NCI-H1694 (cell line): Measurements from ENCODE around the gene VPS16.
"Not testable (repeated sequence)": the region's sequence is repeated elsewhere in the genome, so short reads cannot be mapped to it uniquely, and the experiment has no call there.

Source experiments
- DNase-seq: peaks from one replicate; lab custom pipeline; 2025; lab: John Stamatoyannopoulos, UW

VPS16 gene

DNA sequence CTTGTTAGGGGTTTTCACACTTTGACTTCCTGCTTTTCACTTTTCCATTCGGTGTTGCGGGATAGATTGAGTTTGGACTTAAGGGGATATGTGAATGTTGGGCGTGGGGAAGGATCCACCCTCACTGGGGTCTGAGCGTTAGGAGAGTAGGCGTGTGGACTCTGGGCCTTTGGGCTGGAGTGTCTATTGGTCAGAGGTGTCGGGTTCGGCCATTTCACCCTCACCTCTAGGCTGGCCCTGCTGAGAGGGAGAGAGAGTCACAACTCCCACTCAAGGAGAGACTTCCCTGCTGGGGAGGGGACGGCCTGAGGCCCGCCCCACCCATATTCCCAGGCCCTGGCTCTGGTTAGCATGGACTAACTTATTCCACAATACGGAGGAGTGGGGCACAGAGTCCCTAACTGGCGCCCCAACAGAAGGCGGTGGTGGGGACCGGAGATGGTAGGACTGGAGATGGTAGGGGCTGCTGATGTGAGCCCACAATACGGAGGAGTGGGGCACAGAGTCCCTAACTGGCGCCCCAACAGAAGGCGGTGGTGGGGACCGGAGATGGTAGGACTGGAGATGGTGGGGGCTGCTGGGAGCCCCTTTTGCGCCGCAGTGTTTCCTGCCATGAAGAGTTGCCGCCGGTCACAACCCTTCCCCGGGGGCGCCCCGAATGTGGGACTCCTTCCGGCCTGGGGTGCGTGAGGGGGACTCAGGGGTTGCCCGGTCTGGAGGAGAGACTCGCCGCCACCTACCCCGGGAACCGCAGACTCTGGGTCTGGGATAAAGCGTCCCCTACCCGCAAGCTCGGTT is 31.3 kb downstream of the VPS16 start:
- DNase-seq = no peak

DNA sequence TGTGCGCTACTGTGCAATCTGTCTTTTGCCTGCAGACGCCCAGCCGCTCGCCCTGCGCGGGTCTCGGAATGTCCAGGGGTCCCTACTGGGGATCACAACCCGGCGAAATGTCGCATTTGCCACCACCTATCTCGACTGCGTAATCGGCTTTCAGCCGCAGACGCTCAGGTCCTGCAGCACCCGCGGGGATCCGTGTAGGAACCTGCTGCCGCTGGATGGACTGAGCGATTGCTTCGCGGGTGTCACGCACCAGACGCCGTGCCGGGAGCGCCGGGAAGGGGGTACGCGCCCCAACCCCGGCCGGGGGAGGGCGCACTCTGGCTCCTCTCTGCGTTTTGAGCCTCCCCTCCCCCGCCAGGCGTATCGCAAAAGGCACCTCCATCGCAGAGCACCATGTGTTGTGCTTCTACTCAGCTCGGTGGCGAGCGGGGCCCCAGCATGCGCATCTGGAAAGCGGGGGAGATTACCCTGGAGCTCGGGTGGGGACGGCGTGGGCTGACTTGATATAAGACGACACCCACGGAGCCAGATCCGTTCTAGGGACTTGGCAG is 32.0 kb downstream of the VPS16 start:
- DNase-seq = peak; percentile 34

DNA sequence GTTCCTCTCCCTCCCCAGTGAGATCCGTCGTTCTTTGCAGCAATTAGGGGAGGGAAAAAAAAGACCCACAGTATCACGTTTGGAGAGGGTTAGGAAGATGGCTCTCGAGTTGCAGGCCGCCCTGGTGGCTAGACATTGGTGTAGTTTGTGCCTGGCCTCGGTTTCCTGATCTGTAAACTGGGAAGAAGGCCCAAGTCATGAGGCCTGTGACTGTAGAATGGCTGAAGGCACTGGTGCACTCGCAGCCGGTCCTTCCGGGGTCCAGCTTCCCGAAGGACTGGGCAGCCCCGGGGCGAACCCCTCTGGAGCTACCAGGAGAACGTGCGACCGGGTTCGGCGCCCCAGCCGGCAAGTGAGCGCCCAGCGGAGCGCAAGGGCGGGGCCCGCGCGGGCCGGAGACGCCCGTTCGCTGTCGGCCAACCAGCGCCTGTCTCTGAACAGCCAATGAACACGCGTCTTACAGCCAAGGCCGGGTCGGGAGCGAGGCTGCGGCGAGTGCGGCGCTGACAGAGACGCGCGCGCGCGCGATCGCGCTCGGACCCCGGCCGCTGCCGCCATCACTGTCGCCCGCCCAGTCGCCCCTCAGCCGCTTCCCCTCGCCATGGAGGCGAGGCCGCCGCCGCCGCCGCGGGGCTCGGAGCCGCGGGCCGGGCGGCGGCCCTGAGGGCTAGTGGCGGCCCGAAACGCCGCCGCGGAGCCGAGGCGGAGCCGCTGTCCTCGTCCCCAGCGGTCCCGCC is 32.6 kb downstream of the VPS16 start, which contains the start of gene PTPRA:
Gene PTPRA, plus strand, starts transcription at position 472 of the 737 bp plus-strand sequence. CDS start 90,797 bp downstream, outside the sequence.
- DNase-seq = peak; percentile 75

DNA sequence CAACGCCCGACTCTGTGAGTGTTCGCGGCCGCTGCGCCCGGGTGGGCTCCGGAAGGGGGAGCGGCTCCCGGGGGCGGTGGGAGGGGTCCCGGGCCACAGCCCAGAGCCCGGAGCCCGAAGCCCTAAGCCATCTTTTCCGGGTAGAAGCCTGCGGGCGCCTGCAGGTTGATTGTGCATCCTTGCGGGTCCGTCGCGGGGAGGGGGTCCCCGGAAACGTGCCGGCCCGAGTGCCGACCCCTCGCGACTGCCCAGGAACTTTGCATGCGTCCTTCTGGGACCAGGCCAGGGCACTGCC is 33.1 kb downstream of the VPS16 start:
- peak; percentile 40 for DNase-seq

DNA sequence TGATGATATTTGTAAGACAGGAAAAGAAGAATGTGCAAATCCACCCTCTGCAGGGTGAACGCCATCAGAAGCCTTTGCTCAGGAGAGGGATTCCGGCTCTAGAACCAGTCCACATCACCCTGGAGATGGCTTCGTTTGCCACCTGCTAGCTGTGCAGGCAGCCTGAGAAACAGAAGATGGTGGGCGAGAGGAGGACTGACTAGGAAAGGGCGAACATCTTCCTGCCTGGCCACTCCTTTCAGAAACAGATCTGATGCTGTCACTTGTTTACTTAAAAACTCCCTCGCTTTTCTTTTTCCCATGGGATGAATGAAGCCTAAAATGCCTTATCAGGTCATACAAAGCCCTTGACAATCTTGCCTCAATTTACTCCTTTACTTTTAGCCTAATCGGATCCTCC is 33.9 kb downstream of the VPS16 start:
- DNase-seq = no peak

DNA sequence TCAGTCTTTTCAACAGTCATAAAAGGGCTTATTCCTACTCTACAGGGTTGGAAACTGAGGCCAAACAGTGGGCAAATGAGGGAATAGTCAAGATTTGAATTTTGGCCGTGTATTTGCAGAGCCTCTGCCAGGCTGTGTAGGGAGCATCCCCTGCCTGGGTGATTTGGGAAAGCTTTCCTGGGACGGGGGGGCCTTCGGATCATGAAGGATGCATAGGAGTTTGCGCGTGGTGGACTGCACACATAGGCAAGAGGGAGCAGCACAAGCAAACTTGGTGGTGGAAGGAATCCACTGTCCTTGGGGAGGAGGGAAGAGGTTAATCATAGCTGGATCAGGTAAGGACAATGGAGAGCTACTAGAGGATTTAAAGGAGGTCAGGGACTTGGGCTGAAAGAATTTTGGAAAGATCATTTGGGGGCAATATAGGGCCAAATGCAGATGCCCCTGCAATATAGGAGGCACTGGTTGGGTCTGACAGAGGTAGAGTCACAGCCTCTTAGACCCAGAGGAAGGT is 35.2 kb downstream of the VPS16 start:
- DNase-seq = no peak

DNA sequence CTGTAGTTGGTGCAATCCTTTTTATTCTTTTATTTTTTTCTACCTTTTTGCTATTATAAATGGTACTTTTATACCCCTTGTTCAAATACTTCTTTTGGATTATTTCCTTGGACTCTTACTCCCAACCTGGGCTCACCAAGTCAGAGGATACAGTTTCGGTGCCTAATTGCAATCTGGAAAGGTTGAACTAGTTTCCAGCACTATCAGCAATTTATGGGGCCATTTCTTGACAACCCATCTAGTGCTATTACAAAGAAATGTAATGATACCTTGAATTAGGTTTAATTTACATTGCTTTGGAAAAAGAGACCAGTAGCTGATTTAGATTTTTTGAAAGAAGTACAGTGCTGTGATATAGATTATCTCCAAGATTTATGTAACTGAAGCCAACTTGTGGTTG is 38.0 kb downstream of the VPS16 start:
- DNase-seq = no peak

DNA sequence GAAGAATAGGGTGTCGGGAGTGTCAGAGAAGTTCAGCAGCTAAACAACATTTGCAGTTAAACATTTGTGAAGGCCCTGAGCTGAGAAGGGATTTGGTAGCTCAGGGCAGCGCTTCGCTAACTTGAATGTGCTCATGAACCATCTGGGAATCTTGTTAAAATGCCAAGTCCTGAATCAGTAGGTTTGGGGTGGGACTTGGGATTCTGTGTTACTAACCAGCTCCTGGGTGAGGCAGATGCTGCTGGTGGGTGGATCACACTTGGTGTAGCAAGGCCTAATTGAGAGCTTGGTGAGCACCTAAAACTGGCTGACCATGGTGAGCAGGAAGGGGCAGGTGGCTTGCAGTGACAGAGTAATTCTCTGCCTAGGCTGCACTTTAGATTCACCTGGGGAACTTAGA is 38.6 kb downstream of the VPS16 start:
- DNase-seq = peak; percentile 92

DNA sequence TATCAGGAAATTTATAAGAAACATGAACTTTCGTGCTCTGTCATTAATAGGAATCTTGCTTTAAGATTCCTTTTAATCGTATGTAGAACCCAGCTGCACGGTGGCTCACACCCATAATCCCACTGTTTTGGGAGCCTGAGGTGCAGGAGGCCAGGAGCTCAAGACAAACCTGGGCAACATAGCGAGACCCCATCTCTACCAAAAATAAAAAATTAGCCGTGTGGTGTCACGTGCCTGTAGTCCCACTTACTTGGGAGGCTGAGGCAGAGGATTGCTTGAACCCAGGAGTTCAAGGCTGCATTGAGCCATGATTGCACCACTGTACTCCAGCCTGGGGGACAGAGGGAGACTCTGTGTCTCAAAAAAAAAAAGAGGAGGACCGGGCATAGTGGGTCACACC is 40.1 kb downstream of the VPS16 start:
- DNase-seq = no peak

DNA sequence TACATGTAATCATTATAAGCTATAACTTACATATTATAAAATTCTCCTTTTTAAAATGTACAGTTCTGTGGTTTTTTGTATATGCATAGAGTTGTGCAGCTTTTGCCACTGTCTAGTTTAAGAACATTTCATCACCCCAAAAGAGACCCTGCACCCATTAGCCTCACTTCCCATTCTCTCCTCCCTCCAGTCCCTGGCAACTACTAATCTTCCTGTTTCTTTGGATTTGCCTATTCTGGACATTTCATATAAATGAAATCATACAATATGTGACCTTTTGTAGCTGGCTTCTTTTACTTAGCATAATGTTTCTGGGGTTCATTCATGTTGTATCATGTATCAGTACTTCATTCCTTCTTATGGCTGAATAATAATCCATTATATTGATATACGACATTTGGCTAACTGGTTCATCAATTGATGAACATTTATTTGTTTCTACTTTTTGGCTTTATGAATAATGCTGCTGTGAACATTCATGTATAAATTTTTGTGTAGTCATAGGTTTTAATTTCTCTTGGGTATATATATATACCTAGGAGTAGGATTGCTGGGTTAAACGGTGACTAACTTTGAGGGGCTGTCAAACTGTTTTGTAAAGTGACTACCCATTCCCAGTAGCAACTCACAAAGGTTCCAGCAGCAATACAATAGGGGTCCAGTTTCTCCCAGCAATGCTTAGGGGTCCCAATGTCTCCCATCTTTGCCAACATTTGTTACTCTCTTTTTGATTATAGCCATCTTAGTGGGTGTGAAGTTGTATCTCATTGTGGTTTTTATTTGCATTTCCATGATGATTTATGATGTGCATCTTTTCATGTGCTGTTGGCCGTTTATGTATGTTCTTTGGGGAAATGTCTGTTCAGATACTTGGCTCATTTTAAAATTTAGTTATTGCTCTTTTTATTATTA is 43.4 kb downstream of the VPS16 start:
- no peak for DNase-seq

DNA sequence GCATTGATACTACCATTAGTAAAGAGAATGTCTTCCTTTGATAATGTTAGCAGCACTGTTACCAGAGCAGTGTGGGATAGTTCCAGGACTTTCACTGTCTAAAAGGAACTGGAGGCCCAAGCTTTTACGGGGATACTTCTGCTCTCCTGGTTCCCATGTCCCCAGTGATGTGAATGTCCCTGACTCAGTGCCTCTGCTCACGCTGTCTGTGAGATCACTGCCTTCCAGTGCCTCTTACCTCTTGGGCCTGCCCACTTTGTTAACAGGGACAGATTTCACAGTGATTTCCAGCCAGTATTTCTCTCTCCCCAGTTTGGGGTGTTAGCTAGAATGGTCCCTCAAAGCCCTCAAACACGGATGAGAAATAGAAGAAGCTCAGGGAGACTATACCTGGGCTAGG is 47.2 kb downstream of the VPS16 start:
- DNase-seq = no peak

DNA sequence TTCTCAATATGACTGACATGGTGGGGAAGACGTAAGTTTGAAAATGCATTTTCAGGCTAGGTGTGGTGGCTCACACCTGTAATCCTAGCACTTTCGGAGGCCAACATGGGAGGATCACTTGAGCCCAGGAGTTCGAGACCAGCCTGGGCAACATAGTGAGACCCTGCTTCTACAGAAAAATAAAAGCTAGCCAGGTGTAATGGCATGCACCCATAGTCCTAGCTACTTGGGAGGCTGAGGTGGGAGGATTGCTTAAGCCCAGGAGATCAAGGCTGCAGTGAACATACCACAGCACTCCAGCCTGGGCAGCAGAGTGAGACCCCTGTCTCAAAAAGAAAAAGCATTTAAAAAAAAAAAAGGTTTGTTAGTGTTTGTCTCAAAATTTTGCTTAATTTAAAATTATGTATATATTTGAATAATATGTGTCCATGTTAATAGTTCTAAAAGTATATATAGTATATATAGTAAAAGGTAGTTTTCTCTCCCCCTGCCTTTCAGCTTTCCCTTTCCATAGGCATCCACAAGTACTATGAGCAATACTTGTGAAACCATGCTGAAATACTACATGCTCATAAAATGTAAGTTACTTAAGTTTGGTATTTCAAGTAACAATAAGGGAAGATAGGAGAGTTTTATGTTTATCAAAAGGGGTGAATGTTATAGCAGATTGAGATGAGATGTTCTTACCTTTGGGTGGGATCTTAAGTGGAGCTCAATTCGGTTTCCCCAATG is 47.8 kb downstream of the VPS16 start:
- no peak for DNase-seq

DNA sequence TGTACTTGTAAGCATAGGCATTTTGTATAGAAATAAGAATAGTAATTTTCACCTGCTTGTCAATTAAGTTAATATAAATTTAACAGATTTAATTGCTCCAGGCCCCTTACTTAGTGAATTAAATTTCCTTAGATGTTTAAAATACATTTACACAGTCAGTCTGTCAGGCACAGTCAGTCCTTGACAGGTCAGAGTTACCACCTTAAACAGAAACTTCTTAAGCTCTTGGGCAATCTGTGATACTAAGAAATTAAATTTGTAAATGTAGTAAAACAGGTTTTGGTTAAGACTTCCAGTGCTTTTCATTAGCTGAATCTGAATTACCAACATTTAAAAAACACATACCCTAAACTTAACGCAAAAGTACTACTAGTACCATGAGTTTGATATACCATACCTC is 48.7 kb downstream of the VPS16 start:
- no peak for DNase-seq

DNA sequence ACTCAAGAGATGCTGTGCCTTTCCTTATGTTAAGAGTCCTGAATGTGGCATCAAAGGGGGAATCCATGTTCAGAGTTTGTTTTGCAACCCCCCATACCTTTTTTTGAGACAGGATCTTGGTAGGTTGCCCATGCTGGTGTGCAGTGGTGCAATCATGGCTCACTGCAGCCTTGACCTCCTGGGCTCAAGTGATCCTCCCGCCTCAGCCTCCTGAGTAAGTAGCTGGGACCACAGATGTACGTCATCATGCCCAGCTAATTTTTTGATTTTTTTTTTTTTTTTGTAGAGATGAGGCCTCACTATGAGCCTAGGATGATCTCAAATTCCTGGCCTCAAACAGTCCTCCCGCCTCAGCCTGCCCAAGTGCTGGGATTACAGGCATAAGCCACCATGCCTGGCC is 49.3 kb downstream of the VPS16 start:
- DNase-seq = no peak

DNA sequence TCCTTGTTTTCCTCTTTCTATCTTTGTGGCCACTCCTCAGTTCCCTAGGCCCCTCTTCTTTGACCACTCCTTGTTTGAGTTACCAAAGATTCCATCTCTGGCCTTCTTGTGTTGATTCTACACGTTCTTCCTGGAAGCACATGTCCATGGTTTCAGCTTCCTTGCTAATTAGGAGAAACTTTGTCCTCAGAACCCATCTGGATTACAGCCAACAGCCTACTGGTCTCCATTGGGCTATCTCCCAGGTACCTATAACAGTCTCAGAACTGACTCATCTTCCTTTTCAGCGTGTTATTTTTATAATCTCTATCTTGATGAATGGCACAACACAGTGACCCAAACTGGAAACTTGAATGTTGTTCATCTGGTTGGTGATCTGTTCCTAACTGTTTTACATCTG is 50.2 kb downstream of the VPS16 start:
- DNase-seq = no peak

DNA sequence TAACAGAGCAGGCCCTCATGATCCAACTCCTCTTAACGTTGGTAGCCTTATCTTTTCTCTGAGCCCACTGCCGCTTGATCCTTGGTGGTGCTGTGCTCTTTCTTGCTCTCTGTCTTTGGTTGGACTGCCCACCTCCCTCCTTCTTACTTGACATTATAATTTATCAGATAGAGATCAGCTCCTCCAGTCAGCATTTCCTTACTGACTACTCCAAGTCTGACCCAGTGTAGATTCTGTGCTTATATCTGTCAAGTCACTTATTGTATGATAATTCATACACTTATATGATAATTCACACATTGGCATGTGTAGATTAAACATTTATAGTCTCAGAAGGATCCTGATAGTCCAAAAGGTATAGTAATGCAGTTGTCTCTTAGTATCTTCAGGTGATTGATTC is 50.8 kb downstream of the VPS16 start:
- DNase-seq = no peak

DNA sequence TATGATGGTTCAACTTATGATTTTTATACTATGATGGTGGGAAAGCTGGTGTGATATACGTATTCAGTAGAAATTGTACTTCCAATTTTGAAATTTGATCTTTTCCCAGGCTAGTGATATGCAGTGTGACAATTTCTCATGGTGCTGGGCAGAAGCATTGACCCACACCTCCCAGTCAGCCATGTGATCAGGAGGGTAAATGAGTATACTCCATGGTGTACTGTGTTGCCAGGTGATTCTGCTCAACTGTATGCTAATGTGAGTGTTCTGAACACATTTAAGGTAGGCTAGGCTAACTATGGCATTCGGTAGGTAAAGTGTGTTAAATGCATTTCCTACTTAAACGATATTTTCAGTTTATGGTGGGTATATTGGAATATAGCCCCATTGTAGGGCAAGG is 51.8 kb downstream of the VPS16 start:
- no peak for DNase-seq

DNA sequence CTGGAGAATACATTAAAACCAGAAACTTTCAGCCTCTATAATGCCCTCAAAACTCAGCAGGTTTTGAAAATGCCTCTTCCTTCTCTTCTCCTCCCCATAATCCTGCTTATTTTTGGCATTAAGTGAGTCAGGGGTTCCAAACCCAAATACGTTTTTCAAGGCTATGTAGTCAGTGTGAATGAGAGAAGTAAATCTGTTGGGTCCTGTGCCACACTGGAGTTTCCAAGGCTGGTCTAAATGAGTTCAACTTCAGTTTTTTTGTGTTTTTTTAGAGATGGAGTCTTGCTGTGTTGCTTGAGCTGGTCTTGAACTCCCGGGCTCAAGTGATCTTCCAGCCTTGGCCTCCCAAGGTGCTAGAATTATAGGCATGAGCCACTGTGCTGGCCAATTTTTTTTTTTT is 53.7 kb downstream of the VPS16 start:
- DNase-seq = no peak

DNA sequence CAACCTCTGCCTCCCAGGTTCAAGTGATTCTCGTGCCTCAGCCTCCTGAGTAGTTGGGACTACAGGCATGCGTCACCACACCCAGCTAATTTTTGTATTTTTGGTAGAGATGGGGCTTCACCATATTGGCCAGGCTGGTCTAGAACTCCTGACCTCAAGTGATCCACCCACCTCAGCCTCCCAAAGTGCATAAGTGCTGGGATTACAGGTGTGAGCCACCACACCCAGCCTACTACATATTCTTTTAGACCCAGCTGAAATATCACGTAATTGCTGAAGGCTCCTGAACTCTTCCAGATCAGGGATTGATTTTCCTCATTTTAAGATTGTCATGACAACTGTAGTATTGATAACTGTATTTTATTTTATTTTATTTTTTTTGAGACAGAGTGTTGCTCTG is 54.6 kb downstream of the VPS16 start:
- not testable (repeated sequence) for DNase-seq

DNA sequence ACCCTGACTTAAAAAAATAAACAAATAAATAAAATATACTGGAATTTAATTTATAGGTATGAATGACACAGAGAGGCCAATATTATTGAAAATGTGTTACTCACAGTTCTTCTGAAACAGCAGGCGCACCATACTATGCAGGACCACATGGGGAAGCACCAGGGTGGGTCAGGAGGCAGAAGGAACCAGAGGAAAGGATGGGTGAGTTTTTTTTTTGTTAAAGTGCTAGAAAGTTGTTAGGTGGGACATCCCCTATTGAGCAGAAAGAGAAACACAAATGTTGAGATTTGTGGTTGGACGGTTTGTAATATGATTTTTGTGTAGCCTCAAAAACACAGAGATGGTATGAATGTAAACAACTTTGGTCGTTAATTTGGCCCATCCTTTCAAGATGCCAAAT is 58.7 kb downstream of the VPS16 start:
- DNase-seq = no peak

DNA sequence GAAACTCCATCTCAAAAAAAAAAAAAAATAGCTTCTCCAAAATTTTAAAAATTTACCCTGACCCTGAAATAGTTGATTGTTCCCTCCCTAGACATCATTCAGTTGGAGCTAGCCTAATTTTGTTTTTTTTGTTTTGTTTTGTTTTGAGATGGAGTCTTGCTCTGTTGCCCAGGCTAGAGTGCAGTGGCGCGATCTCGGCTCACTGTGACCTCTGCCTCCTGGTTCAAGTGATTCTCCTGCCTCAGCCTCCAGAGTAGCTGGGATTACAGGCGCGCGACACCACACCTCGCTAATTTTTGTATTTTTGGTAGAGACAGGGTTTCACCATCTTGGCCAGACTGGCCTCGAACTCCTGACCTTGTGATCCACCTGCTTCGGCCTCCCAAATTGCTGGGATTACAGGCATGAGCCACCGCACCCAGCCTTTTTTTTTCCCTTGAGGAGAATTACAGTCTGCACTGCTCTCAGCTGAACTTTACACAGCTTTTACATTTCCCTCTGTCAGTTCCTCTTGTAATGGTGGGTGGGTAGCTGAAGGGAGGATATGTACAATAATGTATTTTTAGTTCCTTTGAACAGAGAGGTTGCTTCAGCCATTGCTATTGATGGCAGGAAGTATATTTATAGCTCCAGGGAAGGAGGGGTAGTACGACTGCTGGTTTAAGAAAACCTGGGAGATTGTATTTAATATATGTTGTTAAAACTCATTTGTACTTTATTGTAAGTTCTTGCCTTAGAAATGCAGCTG is 60.5 kb downstream of the VPS16 start:
- DNase-seq = no peak
